Caco-2 (cell line): ENCODE results near the gene NUB1. TPM values are rescaled to one million over a fixed set of nuclear protein-coding genes. Genes with fewer than 3 reads are reported as not detected.

ENCODE experiments used
- BruUV-seq: library from RNA; stranded (reverse); fragments of 400-500 nt; replicated peaks from 2 replicates; lab custom pipeline; 2021; lab: Mats Ljungman, UMichigan
- CTCF ChIA-PET: fragments of 300-600 bp; sonication (Branson Sonifier 250); formaldehyde crosslinking; loops from one replicate; lab custom pipeline; 2022; ENCODE audit warnings: antibody characterized with exemption; lab: Charles Lee
- POLR2A ChIA-PET: fragments of 300-600 bp; sonication (Branson Sonifier 250); formaldehyde crosslinking; loops from one replicate; lab custom pipeline; 2022; ENCODE audit warnings: antibody characterized with exemption; lab: Charles Lee
- DNase-seq, 2 experiments: peaks; one replicate each; pipeline versions ENCODE4 v3.0.0 to v3.0.0-alpha.2; 2020 to 2022
- H3K27me3 ChIP-seq: replicated peaks from 2 replicates; pipeline ENCODE4 v1.6.0; 2011; ENCODE audit warnings: low read length; ENCODE audit not compliant: control insufficient read depth, insufficient read depth
- H3K36me3 ChIP-seq: 2 replicates; pipeline ENCODE4 v1.5.1; 2011; ENCODE audit warnings: low read length; ENCODE audit not compliant: control insufficient read depth, insufficient read depth
- H3K4me1 ChIP-seq: fragments of 250-450 bp; sonication (Bioruptor Pico); 2 replicates; pipeline ENCODE4 v1.5.1; 2020; ENCODE audit warnings: mild to moderate bottlenecking
- H3K4me3 ChIP-seq: 2 replicates; pipeline ENCODE4 v1.5.1; 2011; ENCODE audit warnings: low read depth, mild to moderate bottlenecking, control low read depth, low read length
- H3K9me3 ChIP-seq: fragments of 250-450 bp; sonication (Bioruptor Pico); 2 replicates; pipeline ENCODE4 v1.5.1; 2020; ENCODE audit warnings: mild to moderate bottlenecking, moderate library complexity
- H3K27ac Mint-ChIP-seq: one replicate; pipeline ENCODE4 v1.8.0; 2022; ENCODE audit warnings: mixed read lengths; ENCODE audit not compliant: unreplicated experiment
- H3K27me3 Mint-ChIP-seq: one replicate; pipeline ENCODE4 v1.8.0; 2022; ENCODE audit warnings: mixed read lengths; ENCODE audit not compliant: insufficient read depth, unreplicated experiment
- H3K36me3 Mint-ChIP-seq: one replicate; pipeline ENCODE4 v1.8.0; 2022; ENCODE audit warnings: mild to moderate bottlenecking, mixed read lengths; ENCODE audit not compliant: insufficient read depth, unreplicated experiment
- H3K4me1 Mint-ChIP-seq: one replicate; pipeline ENCODE4 v1.8.0; 2022; ENCODE audit warnings: low read depth, mixed read lengths; ENCODE audit not compliant: unreplicated experiment
- H3K4me3 Mint-ChIP-seq: one replicate; pipeline ENCODE4 v1.8.0; 2022; ENCODE audit warnings: mild to moderate bottlenecking, moderate library complexity, mixed read lengths; ENCODE audit not compliant: unreplicated experiment
- H3K9me3 Mint-ChIP-seq: one replicate; pipeline ENCODE4 v1.8.0; 2022; ENCODE audit warnings: mixed read lengths; ENCODE audit not compliant: unreplicated experiment
- CTCF ChIP-seq, 2 experiments: fragments of 200-600 bp in 1 of 2; IDR thresholded peaks; 1 replicate in 1 of 2; 2 replicates in 1 of 2; pipeline versions ENCODE4 v1.5.1 to v1.8.0; 2011 to 2022; ENCODE audit warnings: antibody characterized with exemption in 1 of 2, control low read depth in 1 of 2, inconsistent platforms in 1 of 2, low read depth in 1 of 2, low read length in 1 of 2, mild to moderate bottlenecking in 1 of 2, moderate library complexity in 1 of 2; ENCODE audit not compliant: insufficient read depth in 1 of 2, severe bottlenecking in 1 of 2, unreplicated experiment in 1 of 2
- intact Hi-C: fragments of 100-400 bp; cut with micrococcal nuclease; formaldehyde crosslinking; loops from one replicate; pipeline ENCODE4 v1.10.0; 2022; ENCODE audit not compliant: unreplicated experiment
- total RNA-seq: library from RNA; stranded (reverse); gene quantifications from 2 replicates; pipeline ENCODE4 v1.2.3, GENCODE V29; 2022

NUB1 gene
- total RNA-seq, 1 experiment from 2014 or later = 51.6 TPM

DNA sequence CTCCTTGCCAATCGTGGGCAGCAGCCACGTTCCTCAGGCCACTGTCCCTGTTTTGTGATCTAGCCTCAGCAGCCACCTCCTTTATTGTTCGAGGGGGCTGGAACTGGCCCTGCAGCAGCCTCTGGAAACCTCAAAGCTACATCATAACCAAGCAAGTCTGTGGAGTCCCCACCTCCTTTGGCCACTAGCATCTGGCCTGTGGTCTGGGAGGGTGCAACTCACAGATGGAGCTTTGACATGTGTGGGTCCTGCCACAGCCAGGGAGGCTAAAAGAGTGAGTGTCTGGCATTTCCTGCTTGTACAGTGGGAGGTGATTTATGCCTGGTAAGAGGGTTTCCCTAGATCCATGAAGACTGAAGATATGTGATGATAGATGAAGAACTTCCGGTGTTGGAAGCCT lies 32.3 kb upstream of the NUB1 start:
- H3K36me3 Mint-ChIP-seq = no peaks in the 10 kb centered on the region
- H3K27ac Mint-ChIP-seq = no peak overlapping the region
- no peak overlapping the region for H3K4me3 Mint-ChIP-seq
- POLR2A ChIA-PET = no interaction called here
- peaks cover 4% of the 10 kb centered on the region; the same call in 1 of the 2 replicates for H3K9me3 ChIP-seq
- H3K4me1 ChIP-seq = no peaks in the 10 kb centered on the region
- no TSS peak for BruUV-seq
- H3K27me3 Mint-ChIP-seq = peaks cover 16% of the 10 kb centered on the region
- no peaks in the 10 kb centered on the region for H3K4me1 Mint-ChIP-seq
- H3K36me3 ChIP-seq = no peaks in the 10 kb centered on the region
- H3K4me3 ChIP-seq = no peak overlapping the region
- H3K27me3 ChIP-seq = no peaks in the 10 kb centered on the region
- H3K9me3 Mint-ChIP-seq = no peaks in the 10 kb centered on the region
- no peak for TF ChIP-seq CTCF (IDR thresholded peaks at IDR 0.05; ENCODE audit: insufficient read depth in 1 of 2, low read depth in 1 of 2, low read length in 1 of 2, severe bottlenecking in 1 of 2, unreplicated experiment in 1 of 2)
- intact Hi-C loops = no loop called here
- no peak for DNase-seq
- CTCF ChIA-PET = interaction anchor here (0.6 kb wide), 1 partner anchor 8 kb away, joined by 5 read pairs; no protein-coding TSS in a partner anchor

DNA sequence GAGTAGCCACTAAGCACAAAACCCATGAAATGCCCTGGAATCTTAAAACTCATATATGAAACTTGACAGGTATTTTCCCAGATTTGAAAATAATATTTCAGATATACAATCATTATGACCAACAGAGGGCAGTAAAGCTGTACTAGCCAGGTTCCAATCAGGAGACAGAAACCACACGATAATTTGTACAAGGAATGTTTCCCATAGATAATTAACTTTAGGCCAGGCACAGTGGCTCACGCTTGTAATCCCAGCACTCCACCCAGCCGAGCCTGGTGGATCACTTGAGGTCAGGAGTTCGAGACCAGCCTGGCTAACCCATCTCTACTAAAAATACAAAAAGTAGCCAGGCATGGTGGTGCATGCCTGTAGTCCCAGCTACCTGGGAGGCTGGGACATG lies 31.0 kb upstream of the NUB1 start:
- intact Hi-C loops = loop anchor here (1.0 to 2.0 kb wide), 2 partner anchors 40 to 138 kb away; no protein-coding TSS in a partner anchor
- H3K27ac Mint-ChIP-seq = no peak overlapping the region

DNA sequence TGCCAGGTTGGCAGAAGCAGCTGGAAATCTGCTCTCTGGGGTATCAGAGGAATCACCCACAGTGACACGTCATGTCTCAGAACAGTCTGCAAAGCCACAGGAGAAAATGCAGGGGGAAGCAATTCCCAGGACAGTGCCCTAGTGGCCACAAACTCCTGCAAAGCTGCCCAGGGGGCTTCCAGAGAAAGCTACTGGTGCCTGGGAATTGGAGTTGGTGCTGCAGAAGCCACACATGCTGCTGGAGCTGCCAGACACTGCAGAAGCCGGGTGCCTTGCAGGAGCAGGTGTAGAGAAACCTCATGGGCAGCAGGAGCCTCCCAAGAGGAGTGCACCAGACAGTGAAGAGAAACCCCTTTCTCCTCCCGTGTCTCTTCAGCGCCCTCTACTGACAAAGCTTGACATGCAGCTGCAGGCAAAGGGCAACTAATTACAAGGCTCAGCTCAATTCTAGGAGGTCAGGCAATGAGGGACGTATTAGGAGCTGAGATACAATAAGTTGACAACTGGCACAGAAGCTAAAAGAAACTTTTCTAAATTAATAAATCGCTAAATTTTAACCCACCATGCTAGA lies 30.2 kb upstream of the NUB1 start:
- intact Hi-C loops = loop anchor here (2.0 kb wide), 1 partner anchor 139 kb away; no protein-coding TSS in a partner anchor
- H3K9me3 Mint-ChIP-seq = no peaks in the 10 kb centered on the region
- peak; percentile 67 to 75 for DNase-seq
- H3K27ac Mint-ChIP-seq = no peak overlapping the region
- H3K4me1 ChIP-seq = no peaks in the 10 kb centered on the region
- H3K27me3 Mint-ChIP-seq = peaks cover 3% of the 10 kb centered on the region
- H3K4me1 Mint-ChIP-seq = no peaks in the 10 kb centered on the region
- CTCF ChIA-PET = interaction anchor here (0.9 to 2.0 kb wide), 8 partner anchors 30 to 187 kb away, joined by 3 to 8 read pairs (median 4); partner anchors contain the start of genes ABCF2 and NUB1
- H3K4me3 Mint-ChIP-seq = no peak overlapping the region
- TF ChIP-seq CTCF (IDR thresholded peaks at IDR 0.05; ENCODE audit: insufficient read depth in 1 of 2, low read depth in 1 of 2, low read length in 1 of 2, severe bottlenecking in 1 of 2, unreplicated experiment in 1 of 2) = peak; percentile 55 to 60
- no peaks in the 10 kb centered on the region for H3K27me3 ChIP-seq
- POLR2A ChIA-PET = interaction anchor here (0.6 kb wide), 1 partner anchor 84 kb away, joined by 3 read pairs; no protein-coding TSS in a partner anchor
- BruUV-seq = no TSS peak
- no peaks in the 10 kb centered on the region for H3K36me3 ChIP-seq
- H3K4me3 ChIP-seq = no peak overlapping the region
- no peaks in the 10 kb centered on the region for H3K36me3 Mint-ChIP-seq
- H3K9me3 ChIP-seq = peaks cover 4% of the 10 kb centered on the region; the same call in 1 of the 2 replicates

More for the DNA sequence above, 31.0 kb upstream of the NUB1 start:
- peaks cover 8% of the 10 kb centered on the region for H3K27me3 Mint-ChIP-seq
- ChIA-PET POLR2A (no interaction called here), CTCF (interaction anchor here (0.6 to 2.0 kb wide), 5 partner anchors 23 to 188 kb away, joined by 3 to 8 read pairs (median 5); partner anchors contain the start of gene NUB1)
- Histone ChIP-seq H3K36me3 (no peaks in the 10 kb centered on the region), H3K4me1 (no peaks in the 10 kb centered on the region), H3K9me3 (peaks cover 4% of the 10 kb centered on the region; the same call in 1 of the 2 replicates), H3K4me3 (no peak overlapping the region), H3K27me3 (no peaks in the 10 kb centered on the region)
- TF ChIP-seq CTCF (IDR thresholded peaks at IDR 0.05; ENCODE audit: insufficient read depth in 1 of 2, low read depth in 1 of 2, low read length in 1 of 2, severe bottlenecking in 1 of 2, unreplicated experiment in 1 of 2) = peak; percentile 30 to 42
- H3K4me3 Mint-ChIP-seq = no peak overlapping the region
- DNase-seq = peak; percentile 35 to 55
- H3K9me3 Mint-ChIP-seq = no peaks in the 10 kb centered on the region
- H3K4me1 Mint-ChIP-seq = no peaks in the 10 kb centered on the region
- H3K36me3 Mint-ChIP-seq = no peaks in the 10 kb centered on the region
- BruUV-seq = no TSS peak
